Endothelial cell (in vitro differentiated cells): Measurements from ENCODE around the gene LRCH1. TPM values are rescaled to one million over a fixed set of nuclear protein-coding genes. Genes with fewer than 3 reads are reported as not detected.

Source experiments
- DNase-seq: peaks from one replicate; pipeline ENCODE4 v3.0.0; 2021; ENCODE audit warnings: low spot score
- H3K27ac Mint-ChIP-seq: one replicate; pipeline ENCODE4 v1.8.0; 2021; ENCODE audit warnings: mixed read lengths, inconsistent platforms; ENCODE audit not compliant: unreplicated experiment
- H3K27me3 Mint-ChIP-seq: one replicate; pipeline ENCODE4 v1.8.0; 2021; ENCODE audit warnings: mild to moderate bottlenecking, moderate library complexity, mixed read lengths, inconsistent platforms; ENCODE audit not compliant: unreplicated experiment
- H3K36me3 Mint-ChIP-seq: one replicate; pipeline ENCODE4 v1.8.0; 2021; ENCODE audit warnings: mild to moderate bottlenecking, low read depth, mixed read lengths, inconsistent platforms; ENCODE audit not compliant: unreplicated experiment
- H3K4me1 Mint-ChIP-seq: one replicate; pipeline ENCODE4 v1.8.0; 2021; ENCODE audit warnings: mild to moderate bottlenecking, mixed read lengths, inconsistent platforms; ENCODE audit not compliant: unreplicated experiment
- H3K4me3 Mint-ChIP-seq: one replicate; pipeline ENCODE4 v1.8.0; 2021; ENCODE audit warnings: mild to moderate bottlenecking, mixed read lengths, inconsistent platforms; ENCODE audit not compliant: unreplicated experiment
- H3K9me3 Mint-ChIP-seq: one replicate; pipeline ENCODE4 v1.8.0; 2021; ENCODE audit warnings: mixed read lengths, inconsistent platforms; ENCODE audit not compliant: unreplicated experiment
- CTCF ChIP-seq: fragments of 200-600 bp; sonication (generic); IDR thresholded peaks from one replicate; pipeline ENCODE4 v1.5.0; 2021; ENCODE audit warnings: antibody characterized with exemption; ENCODE audit not compliant: unreplicated experiment
- total RNA-seq: library from RNA; stranded (reverse); fragmentation: NEBNext Ultra II Directional; extraction: Animal tissue kit (Norgen Biotek cat#: 25700); gene quantifications from one replicate; pipeline ENCODE4 v1.2.1, GENCODE V29; 2021; ENCODE audit not compliant: unreplicated experiment

Gene LRCH1
- total RNA-seq, 1 donor from 2014 or later: 45.6 TPM

GRCh38 chr13:46607768-46608564 lies 55.0 kb downstream of the LRCH1 start:
- no peaks in the 10 kb centered on the region for H3K9me3 Mint-ChIP-seq
- H3K4me1 Mint-ChIP-seq: peaks cover 49% of the 10 kb centered on the region
- no peak overlapping the region for H3K4me3 Mint-ChIP-seq
- no peak for TF ChIP-seq CTCF
- no peaks in the 10 kb centered on the region for H3K36me3 Mint-ChIP-seq
- peaks cover 5% of the 10 kb centered on the region for H3K27me3 Mint-ChIP-seq
- H3K27ac Mint-ChIP-seq: no peak overlapping the region
- no peak for DNase-seq

GRCh38 chr13:46609052-46609451 lies 56.1 kb downstream of the LRCH1 start:
- no peaks in the 10 kb centered on the region for H3K36me3 Mint-ChIP-seq
- H3K4me3 Mint-ChIP-seq: no peak overlapping the region
- no peak overlapping the region for H3K27ac Mint-ChIP-seq
- no peak for DNase-seq
- H3K9me3 Mint-ChIP-seq: no peaks in the 10 kb centered on the region
- peaks cover 5% of the 10 kb centered on the region for H3K27me3 Mint-ChIP-seq
- TF ChIP-seq CTCF: no peak
- peaks cover 48% of the 10 kb centered on the region for H3K4me1 Mint-ChIP-seq

GRCh38 chr13:46609726-46610125 lies 56.8 kb downstream of the LRCH1 start:
- no peak for TF ChIP-seq CTCF
- no peak for DNase-seq
- Mint-ChIP-seq H3K4me1 (peaks cover 44% of the 10 kb centered on the region), H3K36me3 (no peaks in the 10 kb centered on the region), H3K4me3 (no peak overlapping the region), H3K27ac (no peak overlapping the region), H3K27me3 (peaks cover 5% of the 10 kb centered on the region), H3K9me3 (no peaks in the 10 kb centered on the region)

- Mint-ChIP-seq H3K27ac (no peak overlapping the region), H3K27me3 (no peaks in the 10 kb centered on the region), H3K4me1 (peaks cover 47% of the 10 kb centered on the region), H3K4me3 (no peak overlapping the region), H3K36me3 (peaks cover 5% of the 10 kb centered on the region), H3K9me3 (no peaks in the 10 kb centered on the region)
- DNase-seq: no peak
- no peak for TF ChIP-seq CTCF
Observed at GRCh38 chr13:46612267-46612666, 59.3 kb downstream of the LRCH1 start.

GRCh38 chr13:46613409-46614049 lies 60.6 kb downstream of the LRCH1 start:
- no peak for DNase-seq
- Mint-ChIP-seq H3K4me3 (no peak overlapping the region), H3K36me3 (peaks cover 5% of the 10 kb centered on the region), H3K27me3 (no peaks in the 10 kb centered on the region), H3K27ac (no peak overlapping the region), H3K9me3 (no peaks in the 10 kb centered on the region), H3K4me1 (peaks cover 42% of the 10 kb centered on the region)
- no peak for TF ChIP-seq CTCF
